GM12865 (cell line): ENCODE results near the gene IRAK3.
"Not testable (repeated sequence)": the region's sequence is repeated elsewhere in the genome, so short reads cannot be mapped to it uniquely, and the experiment has no call there.

Experiments
- DNase-seq: peaks from one replicate; pipeline ENCODE4 v3.0.0; 2010; ENCODE audit warnings: low read depth
- H3K4me3 ChIP-seq: 2 replicates; pipeline ENCODE4 v1.5.1; 2011; ENCODE audit warnings: mild to moderate bottlenecking, low read depth, low read length, control low read depth
- TF ChIP-seq, protein P1 (sequence below): IDR thresholded peaks from 2 replicates; pipeline ENCODE4 v1.5.1; 2011; ENCODE audit warnings: low read length, control low read depth, low read depth, inconsistent platforms; ENCODE audit not compliant: insufficient read depth; ENCODE audit errors: missing control alignments

Gene IRAK3

GRCh38 chr12:66169221-66170170 is 19.5 kb upstream of the IRAK3 start, which contains the start of gene TMBIM4:
TMBIM4 (minus strand) TSS chr12:66169996; CDS start chr12:66169951, 45 bp downstream.
- TF ChIP-seq, protein P1, sequence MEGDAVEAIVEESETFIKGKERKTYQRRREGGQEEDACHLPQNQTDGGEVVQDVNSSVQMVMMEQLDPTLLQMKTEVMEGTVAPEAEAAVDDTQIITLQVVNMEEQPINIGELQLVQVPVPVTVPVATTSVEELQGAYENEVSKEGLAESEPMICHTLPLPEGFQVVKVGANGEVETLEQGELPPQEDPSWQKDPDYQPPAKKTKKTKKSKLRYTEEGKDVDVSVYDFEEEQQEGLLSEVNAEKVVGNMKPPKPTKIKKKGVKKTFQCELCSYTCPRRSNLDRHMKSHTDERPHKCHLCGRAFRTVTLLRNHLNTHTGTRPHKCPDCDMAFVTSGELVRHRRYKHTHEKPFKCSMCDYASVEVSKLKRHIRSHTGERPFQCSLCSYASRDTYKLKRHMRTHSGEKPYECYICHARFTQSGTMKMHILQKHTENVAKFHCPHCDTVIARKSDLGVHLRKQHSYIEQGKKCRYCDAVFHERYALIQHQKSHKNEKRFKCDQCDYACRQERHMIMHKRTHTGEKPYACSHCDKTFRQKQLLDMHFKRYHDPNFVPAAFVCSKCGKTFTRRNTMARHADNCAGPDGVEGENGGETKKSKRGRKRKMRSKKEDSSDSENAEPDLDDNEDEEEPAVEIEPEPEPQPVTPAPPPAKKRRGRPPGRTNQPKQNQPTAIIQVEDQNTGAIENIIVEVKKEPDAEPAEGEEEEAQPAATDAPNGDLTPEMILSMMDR, result peak; percentile 32
- peak; percentile 93 for DNase-seq
- peak within 1 kb of the TSS; percentile 69 for H3K4me3 ChIP-seq

- TF ChIP-seq, protein P1, result no peak
- no peak overlapping the region; the same call in 1 of the 2 replicates for H3K4me3 ChIP-seq
These were observed 18.4 kb upstream of the IRAK3 start for GRCh38 chr12:66170606-66171005.

GRCh38 chr12:66174391-66175325 is 14.4 kb upstream of the IRAK3 start:
- not testable (repeated sequence) for DNase-seq, H3K4me3 ChIP-seq

More at GRCh38 chr12:66170606-66171005, 18.4 kb upstream of the IRAK3 start:
- DNase-seq, result no peak

- H3K4me3 ChIP-seq, result no peak overlapping the region
- no peak for DNase-seq
- TF ChIP-seq, protein P1, result no peak
These were observed 12.7 kb upstream of the IRAK3 start for GRCh38 chr12:66176105-66176900.

GRCh38 chr12:66182956-66183355 is 6.1 kb upstream of the IRAK3 start:
- no peak overlapping the region for H3K4me3 ChIP-seq
- TF ChIP-seq, protein P1, result no peak
- no peak for DNase-seq

GRCh38 chr12:66184822-66185221 is 4.2 kb upstream of the IRAK3 start:
- not testable (repeated sequence) for H3K4me3 ChIP-seq, DNase-seq

GRCh38 chr12:66187036-66187435 is 2.0 kb upstream of the IRAK3 start:
- H3K4me3 ChIP-seq, result no peak overlapping the region
- TF ChIP-seq, protein P1, result no peak
- no peak for DNase-seq
